NCI-H2107 treated with DMSO at 0.1 percent for 48 hours (cell line): ENCODE results near the gene JMJD7.
"Not testable (repeated sequence)": the region's sequence is repeated elsewhere in the genome, so short reads cannot be mapped to it uniquely, and the experiment has no call there.

Experiments
- DNase-seq: peaks from one replicate; lab custom pipeline; 2025; ENCODE audit not compliant: unreplicated experiment; lab: John Stamatoyannopoulos, UW

The JMJD7 gene

GRCh38 chr15:41821831-41822230 lies 6.1 kb upstream of the JMJD7 start:
- DNase-seq = no peak

DNA sequence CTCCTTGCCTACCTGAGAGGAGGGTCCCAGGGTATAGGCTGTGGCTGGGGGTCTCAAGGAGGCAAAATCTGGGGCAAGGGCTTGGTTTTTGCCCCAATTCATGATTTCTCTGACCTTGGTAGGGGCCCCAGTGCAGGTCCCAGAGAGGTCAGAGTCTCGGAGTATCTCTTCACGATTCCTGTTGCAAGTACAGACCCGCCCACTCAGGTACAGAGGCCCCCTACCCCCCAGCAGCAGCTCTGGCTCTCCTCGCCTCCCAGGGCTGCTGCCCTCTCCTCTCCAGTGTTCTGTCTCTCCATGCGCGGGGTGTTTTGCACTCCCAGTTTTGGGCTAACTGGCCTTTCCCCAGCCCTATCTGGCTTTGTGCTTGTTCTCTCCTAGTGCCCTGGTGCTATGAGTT lies 5.4 kb upstream of the JMJD7 start:
- no peak for DNase-seq

DNA sequence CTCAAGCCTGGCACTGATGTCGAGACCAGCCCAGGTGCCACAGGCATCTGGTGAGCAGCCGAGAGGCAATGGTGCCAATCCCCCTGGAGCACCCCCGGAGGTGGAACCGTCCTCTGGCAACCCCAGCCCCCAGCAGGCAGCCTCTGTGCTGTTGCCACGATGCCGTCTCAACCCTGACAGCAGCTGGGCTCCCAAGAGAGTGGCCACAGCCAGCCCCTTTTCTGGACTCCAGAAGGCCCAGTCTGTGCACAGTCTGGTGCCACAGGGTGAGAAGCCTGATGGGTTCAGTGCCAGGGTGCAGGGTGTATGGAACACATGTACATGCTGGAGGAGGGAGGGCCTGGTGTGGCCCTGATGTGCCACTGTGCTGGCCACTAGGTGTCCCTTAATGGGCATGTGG lies 4.9 kb upstream of the JMJD7 start:
- DNase-seq = no peak

- DNase-seq = no peak
These were observed 4.4 kb upstream of the JMJD7 start for GRCh38 chr15:41823502-41823901.

DNA sequence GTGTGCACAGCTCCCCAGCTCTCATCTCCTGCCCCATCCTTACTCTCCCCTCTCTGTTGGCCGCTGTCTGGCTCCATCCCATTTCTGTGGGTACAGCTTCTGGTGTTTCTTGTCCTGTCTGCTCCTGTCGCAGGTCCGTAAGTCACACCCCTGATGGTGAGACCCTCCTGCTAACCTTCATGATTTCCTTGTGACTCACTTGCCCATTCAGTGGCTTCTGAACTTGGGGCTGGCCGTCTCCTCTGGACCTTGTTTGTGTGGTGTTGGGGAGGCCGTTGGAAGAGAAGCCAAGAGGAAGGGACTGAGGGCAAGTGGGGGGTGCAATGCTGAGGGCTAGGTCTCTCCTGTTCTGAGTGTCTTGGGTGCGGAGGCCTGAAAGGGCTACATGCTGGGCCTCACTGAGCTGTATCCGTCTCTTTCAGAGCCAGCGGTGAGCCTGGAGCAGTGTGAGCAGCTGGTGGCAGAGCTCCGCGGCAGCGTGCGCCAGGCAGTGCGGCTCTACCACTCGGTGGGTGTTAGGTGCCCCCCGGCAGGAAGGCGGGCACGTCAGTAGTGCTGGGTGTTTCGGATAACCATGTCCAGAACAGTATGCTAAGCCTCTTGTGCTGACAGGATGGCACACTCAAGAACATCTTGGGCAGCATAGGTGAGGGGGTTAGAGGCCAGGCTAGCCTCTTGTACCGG lies 3.7 kb upstream of the JMJD7 start:
- DNase-seq = no peak

GRCh38 chr15:41825145-41825544 lies 2.7 kb upstream of the JMJD7 start:
- DNase-seq = no peak

DNA sequence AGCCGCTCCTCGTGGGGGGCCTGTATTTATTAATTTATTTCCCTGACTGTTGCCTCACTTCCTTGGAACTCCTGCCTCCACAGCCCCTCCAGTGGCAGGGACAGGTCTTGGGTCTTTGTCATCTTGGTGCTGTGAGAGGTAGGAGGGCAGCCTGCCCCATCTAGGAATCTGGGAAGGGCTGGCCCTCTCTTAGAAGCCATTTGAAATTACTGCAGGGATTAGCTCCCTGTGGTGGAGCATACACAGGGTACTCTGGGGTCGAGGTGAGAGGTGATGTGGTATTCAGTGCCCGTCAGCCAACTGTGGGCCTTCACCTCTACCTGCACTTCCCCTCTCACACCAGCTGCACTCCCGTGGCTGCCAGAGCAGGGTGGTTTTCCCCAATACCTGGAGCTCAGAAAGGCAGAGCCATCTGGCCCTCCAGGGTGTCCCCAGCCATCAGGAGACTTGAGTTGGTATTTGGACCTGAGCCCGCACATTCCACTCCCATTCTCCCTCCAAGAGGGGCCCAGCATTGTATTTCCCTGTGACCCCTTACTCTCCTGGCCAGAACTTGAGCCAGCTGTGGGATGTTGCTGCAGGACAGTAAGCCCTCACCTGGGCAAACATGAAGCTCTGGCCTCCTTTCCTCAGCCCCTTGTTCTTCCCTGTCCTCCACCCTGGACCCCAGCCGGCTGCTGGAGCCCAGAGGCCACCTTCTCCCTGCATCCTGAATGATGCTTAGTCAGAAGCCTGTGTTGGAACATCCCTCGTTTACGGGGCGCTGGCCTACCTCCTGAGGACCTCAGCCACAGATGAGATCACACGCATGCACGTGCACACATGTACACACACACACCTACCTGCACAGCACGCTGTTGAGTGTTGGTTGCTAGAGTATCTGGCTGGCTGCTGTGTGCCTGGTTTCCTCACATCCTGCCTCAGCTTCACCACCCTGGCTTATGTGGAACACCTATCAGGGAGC lies 2.0 kb upstream of the JMJD7 start:
- no peak for DNase-seq

GRCh38 chr15:41827290-41827879 lies 507 bp upstream of the JMJD7 start:
- no peak for DNase-seq

DNA sequence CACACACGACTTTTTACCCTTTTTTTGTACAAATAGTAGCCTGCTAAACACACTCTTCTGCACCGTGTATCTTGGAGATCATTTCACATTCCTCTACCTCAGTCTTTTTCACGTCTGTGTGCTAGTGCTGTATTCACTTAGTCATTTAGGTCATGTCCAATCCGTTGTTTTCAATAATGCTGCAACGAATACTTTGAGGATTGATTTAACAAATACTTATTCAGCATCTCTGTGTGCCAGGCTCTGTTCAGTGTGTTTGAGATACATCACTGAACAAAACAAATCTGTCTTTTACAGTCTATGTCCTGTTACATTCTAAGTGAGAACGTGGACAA lies 882 bp downstream of the JMJD7 start:
- DNase-seq = no peak

DNA sequence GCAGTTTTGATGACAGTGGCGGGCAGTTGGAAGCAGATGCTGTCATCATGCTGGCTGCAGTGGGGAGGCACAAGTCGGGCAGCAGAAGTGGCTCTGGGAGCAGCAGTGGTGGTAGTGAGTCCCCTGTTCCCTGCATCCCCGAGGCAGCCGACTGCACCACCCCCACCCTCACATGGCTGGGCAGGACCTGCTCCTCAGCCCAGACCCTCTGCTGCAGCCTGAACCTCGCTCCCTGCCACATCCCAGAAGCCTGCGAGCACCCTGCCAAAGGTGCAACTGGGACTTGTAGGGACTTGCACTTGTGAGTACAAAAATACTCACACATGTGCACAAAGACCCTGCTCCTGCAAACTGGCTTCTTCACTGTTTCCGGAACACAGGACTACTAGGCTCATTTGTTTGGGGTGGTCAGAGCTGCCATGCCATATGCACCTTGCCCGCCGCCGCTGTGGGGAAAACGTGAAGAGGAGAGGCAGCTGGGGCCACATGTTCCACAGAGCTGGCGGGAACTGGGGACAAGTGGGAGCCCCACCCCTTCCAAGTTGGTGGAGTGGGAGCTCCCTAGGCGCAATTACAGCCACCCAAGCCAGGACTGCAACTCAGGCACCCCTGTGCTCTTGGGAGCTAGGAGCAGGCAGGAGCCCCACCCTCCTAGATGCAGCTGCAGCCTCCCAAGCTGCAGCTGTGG lies 2.2 kb downstream of the JMJD7 start:
- DNase-seq = no peak

- not testable (repeated sequence) for DNase-seq
These were observed 3.4 kb downstream of the JMJD7 start for GRCh38 chr15:41831291-41831690.

GRCh38 chr15:41832208-41832607 lies 4.3 kb downstream of the JMJD7 start:
- no peak for DNase-seq

DNA sequence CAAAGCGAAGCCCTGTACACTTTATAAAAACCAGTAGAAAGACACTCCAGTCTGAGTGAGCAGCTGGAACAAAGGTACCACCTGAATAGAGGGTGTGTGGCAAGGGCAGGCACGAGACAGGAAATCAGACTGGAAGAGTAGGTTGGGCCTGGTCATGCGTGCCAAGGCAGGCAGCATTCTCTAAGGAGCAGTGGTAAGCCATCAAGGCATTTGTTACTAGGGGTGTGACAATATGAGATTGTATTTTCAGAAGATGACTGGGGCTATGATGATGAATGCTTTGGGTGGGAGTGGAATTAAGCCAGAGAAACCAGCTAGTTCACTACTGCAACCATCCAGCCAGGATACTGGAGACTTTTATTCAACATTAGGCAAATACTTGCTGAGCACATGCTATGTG lies 5.0 kb downstream of the JMJD7 start:
- peak; percentile 5 for DNase-seq

DNA sequence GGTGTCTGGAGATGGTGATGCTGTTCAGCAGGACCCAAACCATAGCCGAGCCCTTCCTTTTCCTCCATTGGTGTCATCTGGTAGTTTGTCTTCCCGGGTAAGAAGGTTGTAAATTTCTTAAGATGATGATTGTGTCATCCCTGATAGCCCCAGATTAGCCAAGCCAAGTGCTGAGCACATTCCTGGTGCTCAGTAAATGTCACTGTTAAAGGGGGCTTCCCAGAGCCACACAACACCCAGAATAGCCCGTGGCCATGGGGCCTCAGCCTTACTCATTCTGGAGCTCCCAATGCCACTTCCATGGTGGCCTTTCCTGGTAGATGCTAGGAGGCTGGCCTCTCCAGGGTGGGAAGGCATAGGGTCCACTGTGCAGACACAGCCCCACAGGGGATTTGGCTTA lies 6.2 kb downstream of the JMJD7 start:
- no peak for DNase-seq

- DNase-seq = no peak
These were observed 8.2 kb downstream of the JMJD7 start for GRCh38 chr15:41836073-41836472.

DNA sequence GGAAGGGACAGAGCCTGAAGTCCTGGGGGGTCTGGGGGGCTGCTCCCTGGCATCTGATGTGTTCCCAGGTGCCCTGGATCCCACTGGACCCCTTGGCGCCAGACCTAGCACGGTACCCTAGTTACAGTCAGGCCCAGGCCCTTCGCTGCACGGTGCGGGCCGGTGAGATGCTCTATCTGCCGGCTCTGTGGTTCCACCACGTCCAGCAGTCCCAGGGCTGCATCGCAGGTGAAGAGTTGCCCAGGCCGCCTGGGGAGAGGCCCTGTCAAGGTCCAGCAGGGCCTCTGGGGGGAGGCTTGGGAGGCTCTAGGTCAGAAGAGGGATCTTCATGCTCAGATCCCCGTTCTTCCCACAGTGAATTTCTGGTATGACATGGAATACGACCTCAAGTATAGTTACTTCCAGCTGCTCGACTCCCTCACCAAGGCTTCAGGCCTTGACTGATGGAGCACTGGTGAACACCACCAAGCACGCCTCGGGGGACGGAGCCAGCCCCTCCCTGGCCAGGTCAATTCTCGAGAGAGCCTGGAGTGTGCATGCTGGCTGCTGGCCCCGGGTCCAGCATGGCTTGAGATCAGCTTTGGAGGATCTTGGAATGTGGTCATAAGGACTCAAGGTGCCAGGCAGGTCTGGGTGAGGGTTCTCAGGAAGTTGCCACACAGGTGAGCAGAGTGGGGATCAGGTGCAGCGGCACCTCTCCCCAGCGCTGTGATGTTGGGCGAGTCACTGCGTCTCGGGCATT lies 9.0 kb downstream of the JMJD7 start:
- DNase-seq = no peak

GRCh38 chr15:41838400-41838897 lies 10.6 kb downstream of the JMJD7 start, which contains the start of gene PLA2G4B:
PLA2G4B (plus strand) TSS chr15:41838847; CDS start chr15:41838914, 67 bp downstream.
- DNase-seq = no peak

DNA sequence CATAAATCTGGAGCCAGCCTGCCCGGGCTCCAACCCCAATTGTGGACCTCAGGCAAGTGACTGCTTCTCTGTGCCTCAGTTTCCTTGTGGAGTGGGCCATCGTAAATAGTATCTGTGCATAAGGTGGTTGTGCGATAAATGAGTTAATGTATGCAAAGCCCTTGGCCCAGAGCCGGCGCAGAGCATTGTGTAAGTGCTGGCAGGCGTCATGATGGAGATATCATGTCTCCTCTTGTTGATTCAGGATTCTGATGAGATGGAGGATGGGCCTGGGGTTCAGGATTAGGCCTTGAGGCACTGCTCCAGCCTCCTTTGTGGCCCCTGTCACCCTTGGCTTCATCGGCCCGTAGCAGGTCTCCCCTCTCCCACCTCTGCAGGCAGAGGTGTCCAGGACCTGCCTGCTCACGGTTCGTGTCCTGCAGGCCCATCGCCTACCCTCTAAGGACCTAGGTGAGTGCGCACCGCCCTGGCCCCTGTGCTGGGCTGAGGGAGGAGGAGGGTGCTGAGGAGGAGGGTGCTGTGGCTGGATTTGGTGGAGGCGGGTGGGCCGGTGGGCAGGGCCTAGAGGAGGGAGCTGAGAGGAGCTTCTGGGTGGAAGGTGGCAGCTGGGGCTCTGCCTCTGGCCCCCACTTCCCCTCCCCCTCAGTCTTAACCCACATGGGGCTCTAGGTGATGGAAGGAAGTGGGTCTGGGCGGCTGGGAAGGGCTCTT lies 12.0 kb downstream of the JMJD7 start:
- DNase-seq = no peak

GRCh38 chr15:41840673-41841072 lies 12.8 kb downstream of the JMJD7 start:
- DNase-seq = no peak

DNA sequence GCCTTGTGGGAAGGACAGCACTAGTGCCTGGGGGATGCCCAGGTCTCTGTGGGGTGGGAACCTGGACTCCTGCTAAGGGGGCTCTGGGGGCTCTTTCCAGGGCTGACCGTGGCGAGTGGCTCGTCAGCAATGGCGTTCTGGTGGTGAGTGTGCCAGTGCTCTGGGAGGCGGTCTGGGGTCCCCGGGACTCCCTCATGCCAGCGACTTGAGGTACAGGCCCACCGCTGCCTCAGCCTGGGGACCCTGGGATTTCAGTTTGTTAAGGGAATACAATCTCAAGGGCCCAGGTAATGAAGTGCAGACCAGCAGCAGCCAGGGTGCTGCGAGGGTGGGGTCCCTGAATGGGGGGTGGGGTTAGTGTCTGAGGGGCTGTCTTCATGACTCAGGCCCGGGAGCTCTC lies 13.2 kb downstream of the JMJD7 start:
- no peak for DNase-seq
